Measurements from ENCODE around the gene LBX2. TPM values are rescaled to one million over a fixed set of nuclear protein-coding genes. Genes with fewer than 3 reads are reported as not detected.

The LBX2 gene
- total and polyA plus RNA-seq, 10 of the 15 experiments (the other 5 are each of a cell fraction or from before 2014, with no cell fraction given), result 0.08 to 4.0 (median 0.27) TPM

DNA sequence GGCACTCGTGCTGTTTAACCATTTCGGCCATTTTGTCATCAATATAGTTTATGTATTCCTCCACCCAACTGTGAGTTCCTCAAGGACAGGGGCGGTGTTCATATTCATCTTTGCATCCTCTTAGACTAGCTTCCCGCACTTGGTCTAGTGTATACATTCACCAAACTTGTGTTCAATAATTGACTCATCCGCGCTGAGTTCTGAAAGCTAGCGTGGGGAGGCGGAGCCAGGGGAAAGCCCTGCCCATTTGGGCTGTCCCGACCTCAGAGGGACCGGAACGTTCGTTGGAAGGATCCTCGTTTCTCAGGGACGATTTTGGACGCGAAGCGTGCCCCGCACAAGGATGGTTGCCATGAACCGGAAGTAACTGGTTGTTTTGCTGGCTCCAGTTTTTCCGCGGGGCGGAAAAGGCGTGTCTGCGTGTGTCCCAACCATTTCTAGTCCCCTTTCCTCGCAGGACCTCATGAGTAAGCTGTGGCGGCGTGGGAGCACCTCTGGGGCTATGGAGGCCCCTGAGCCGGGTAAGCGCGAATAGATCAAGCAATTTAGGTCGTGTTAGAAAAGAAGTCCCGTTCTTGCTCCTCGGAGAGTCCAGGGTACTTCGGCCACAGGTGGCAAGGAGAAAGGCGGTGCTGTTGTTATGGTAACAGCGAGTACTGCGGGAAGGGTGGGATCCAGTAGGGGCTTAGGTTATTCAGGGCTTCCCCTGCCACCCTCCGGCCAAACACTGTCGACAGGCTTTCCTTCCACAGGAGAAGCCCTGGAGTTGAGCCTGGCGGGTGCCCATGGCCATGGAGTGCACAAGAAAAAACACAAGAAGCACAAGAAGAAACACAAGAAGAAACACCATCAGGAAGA lies 44.5 kb downstream of the LBX2 start, which contains the start of gene INO80B (continued):
- TF ChIP-seq ETV6 (conservative IDR thresholded peaks at IDR 0.05 in 1 of 2, IDR thresholded peaks at IDR 0.05 in 1 of 2; ENCODE audit: borderline replicate concordance in 1 of 2, low read depth in 1 of 2), result no peak; a peak in 1 of 4 replicates
- TF ChIP-seq, protein P1, sequence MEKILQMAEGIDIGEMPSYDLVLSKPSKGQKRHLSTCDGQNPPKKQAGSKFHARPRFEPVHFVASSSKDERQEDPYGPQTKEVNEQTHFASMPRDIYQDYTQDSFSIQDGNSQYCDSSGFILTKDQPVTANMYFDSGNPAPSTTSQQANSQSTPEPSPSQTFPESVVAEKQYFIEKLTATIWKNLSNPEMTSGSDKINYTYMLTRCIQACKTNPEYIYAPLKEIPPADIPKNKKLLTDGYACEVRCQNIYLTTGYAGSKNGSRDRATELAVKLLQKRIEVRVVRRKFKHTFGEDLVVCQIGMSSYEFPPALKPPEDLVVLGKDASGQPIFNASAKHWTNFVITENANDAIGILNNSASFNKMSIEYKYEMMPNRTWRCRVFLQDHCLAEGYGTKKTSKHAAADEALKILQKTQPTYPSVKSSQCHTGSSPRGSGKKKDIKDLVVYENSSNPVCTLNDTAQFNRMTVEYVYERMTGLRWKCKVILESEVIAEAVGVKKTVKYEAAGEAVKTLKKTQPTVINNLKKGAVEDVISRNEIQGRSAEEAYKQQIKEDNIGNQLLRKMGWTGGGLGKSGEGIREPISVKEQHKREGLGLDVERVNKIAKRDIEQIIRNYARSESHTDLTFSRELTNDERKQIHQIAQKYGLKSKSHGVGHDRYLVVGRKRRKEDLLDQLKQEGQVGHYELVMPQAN (conservative IDR thresholded peaks at IDR 0.05), result peak; percentile 95
- peak; percentile 39; the same call in 1 of the 2 replicates for TF ChIP-seq NR2F1 (conservative IDR thresholded peaks at IDR 0.05)
- TF ChIP-seq ZZZ3 (IDR thresholded peaks at IDR 0.05; ENCODE audit: control insufficient read depth, insufficient read length, low read depth), result no peak
- TF ChIP-seq RCOR1 (conservative IDR thresholded peaks at IDR 0.05; ENCODE audit: low read depth, low read length), result peak; percentile 88; the same call in 1 of the 2 replicates
- TF ChIP-seq MYC (IDR thresholded peaks at IDR 0.05; ENCODE audit: insufficient read depth, insufficient read length, insufficient replicate concordance, low read length, severe bottlenecking), result no peak
- peak; percentile 63 for TF ChIP-seq TAF1 (IDR thresholded peaks at IDR 0.05; ENCODE audit: borderline replicate concordance, low read depth, low read length)
- peak; percentile 100 for TF ChIP-seq ZNF207 (IDR thresholded peaks at IDR 0.05; ENCODE audit: borderline replicate concordance)
- TF ChIP-seq GATAD2B (conservative IDR thresholded peaks at IDR 0.05; ENCODE audit: low read depth), result peak; percentile 72
- TF ChIP-seq CBX3 (IDR thresholded peaks at IDR 0.05; ENCODE audit: borderline replicate concordance, low read depth), result no peak
- TF ChIP-seq PAX5 (IDR thresholded peaks at IDR 0.05; ENCODE audit: borderline replicate concordance, low read depth, low read length), result peak; percentile 58; the same call in 1 of the 2 replicates
- TF ChIP-seq MEF2B (IDR thresholded peaks at IDR 0.05; ENCODE audit: partially characterized antibody, poor library complexity, severe bottlenecking), result peak; percentile 84
- peak; percentile 98 for TF ChIP-seq IKZF1 (conservative IDR thresholded peaks at IDR 0.05)
- peak; percentile 49; the same call in 1 of the 2 replicates for TF ChIP-seq CBFB (IDR thresholded peaks at IDR 0.05; ENCODE audit: low read depth)
- TF ChIP-seq, protein P2, sequence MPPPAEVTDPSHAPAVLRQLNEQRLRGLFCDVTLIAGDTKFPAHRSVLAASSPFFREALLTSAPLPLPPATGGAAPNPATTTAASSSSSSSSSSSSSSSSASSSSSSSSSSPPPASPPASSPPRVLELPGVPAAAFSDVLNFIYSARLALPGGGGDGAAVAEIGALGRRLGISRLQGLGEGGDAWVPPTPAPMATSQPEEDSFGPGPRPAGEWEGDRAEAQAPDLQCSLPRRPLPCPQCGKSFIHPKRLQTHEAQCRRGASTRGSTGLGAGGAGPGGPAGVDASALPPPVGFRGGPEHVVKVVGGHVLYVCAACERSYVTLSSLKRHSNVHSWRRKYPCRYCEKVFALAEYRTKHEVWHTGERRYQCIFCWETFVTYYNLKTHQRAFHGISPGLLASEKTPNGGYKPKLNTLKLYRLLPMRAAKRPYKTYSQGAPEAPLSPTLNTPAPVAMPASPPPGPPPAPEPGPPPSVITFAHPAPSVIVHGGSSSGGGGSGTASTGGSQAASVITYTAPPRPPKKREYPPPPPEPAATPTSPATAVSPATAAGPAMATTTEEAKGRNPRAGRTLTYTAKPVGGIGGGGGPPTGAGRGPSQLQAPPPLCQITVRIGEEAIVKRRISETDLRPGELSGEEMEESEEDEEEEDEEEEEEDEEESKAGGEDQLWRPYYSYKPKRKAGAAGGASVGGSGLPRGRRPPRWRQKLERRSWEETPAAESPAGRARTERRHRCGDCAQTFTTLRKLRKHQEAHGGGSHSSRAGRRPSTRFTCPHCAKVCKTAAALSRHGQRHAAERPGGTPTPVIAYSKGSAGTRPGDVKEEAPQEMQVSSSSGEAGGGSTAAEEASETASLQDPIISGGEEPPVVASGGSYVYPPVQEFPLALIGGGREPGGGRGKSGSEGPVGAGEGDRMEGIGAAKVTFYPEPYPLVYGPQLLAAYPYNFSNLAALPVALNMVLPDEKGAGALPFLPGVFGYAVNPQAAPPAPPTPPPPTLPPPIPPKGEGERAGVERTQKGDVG (CRISPR knock-in tag; IDR thresholded peaks at IDR 0.05), result no peak
- TF ChIP-seq SREBF1 (IDR thresholded peaks at IDR 0.05; ENCODE audit: low read length), result 0 out of 2 replicates have a peak, but pooled peaks have one; percentile 72
- TF ChIP-seq E4F1 (IDR thresholded peaks at IDR 0.05; ENCODE audit: borderline replicate concordance, partially characterized antibody), result peak; percentile 77
- 0 out of 2 replicates have a peak, but pooled peaks have one; percentile 56 for TF ChIP-seq MEF2A (IDR thresholded peaks at IDR 0.05; ENCODE audit: insufficient read depth, low read depth, low read length)
